Thyroid gland (tissue), 4 donors: Measurements from ENCODE around the gene RIC3. TPM values are rescaled to one million over a fixed set of nuclear protein-coding genes. Genes with fewer than 3 reads are reported as not detected.

Source experiments
- DNase-seq, 2 donors: peaks; one replicate each; pipeline ENCODE4 v3.0.0-alpha.2; 2019
- H3K27ac ChIP-seq, 3 donors: fragments of 200-600 bp; sonication (generic); 1 replicate in 2 of 3; 2 replicates in 1 of 3; pipeline ENCODE4 v1.5.1; 2016 to 2019; ENCODE audit warnings: mild to moderate bottlenecking in 1 of 3, moderate library complexity in 1 of 3
- H3K27me3 ChIP-seq: fragments of 200-600 bp; sonication (generic); one replicate; pipeline ENCODE4 v1.5.1; 2019
- H3K36me3 ChIP-seq, 2 donors: fragments of 200-600 bp; sonication (generic); one replicate each; pipeline ENCODE4 v1.5.1; 2016 to 2019
- H3K4me1 ChIP-seq, 2 donors: fragments of 200-600 bp; sonication (generic); one replicate each; pipeline ENCODE4 v1.5.1; 2017 to 2019
- H3K4me3 ChIP-seq, 3 donors: fragments of 200-600 bp; sonication (generic); replicated peaks in 1 of 3; 1 replicate in 2 of 3; 2 replicates in 1 of 3; pipeline ENCODE4 v1.5.1; 2016; ENCODE audit warnings: mild to moderate bottlenecking in 1 of 3
- H3K9me3 ChIP-seq: fragments of 200-600 bp; sonication (generic); one replicate; pipeline ENCODE4 v1.5.1; 2017
- POLR2A ChIP-seq, 2 donors: fragments of 450-650 bp; IDR thresholded peaks; one replicate each; pipeline ENCODE4 v1.6.1; 2017; ENCODE audit warnings: antibody characterized with exemption in 2 of 2, mild to moderate bottlenecking in 2 of 2, moderate library complexity in 1 of 2
- WGBS, 2 donors: methylation state at CpG; one replicate each; pipeline ENCODE4 v1.1.5; 2017; 5-methylcytosine and 5-hydroxymethylcytosine counted together
- intact Hi-C: fragments of 100-400 bp; cut with DNase I; formaldehyde crosslinking; loops from one replicate; pipeline ENCODE4 v1.15.1; 2023
- total RNA-seq, 4 donors: library from RNA; depleted of rRNA; stranded (reverse); fragments of >200 nt; gene quantifications; one replicate each; pipeline ENCODE4 v1.2.3, GENCODE V29; 2016
- TF ChIP-seq, protein P1 (sequence below), 6 experiments: fragments of 200-600 bp in 3 of 6; fragments of 450-650 bp in 3 of 6; sonication (generic) in 3 of 6; IDR thresholded peaks; one replicate each; pipeline ENCODE4 v1.5.1; 2016 to 2019; ENCODE audit warnings: antibody characterized with exemption in 6 of 6, mild to moderate bottlenecking in 2 of 6, inconsistent platforms in 1 of 6, moderate library complexity in 1 of 6

Gene RIC3, protein sequence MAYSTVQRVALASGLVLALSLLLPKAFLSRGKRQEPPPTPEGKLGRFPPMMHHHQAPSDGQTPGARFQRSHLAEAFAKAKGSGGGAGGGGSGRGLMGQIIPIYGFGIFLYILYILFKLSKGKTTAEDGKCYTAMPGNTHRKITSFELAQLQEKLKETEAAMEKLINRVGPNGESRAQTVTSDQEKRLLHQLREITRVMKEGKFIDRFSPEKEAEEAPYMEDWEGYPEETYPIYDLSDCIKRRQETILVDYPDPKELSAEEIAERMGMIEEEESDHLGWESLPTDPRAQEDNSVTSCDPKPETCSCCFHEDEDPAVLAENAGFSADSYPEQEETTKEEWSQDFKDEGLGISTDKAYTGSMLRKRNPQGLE
- 10 to 100 TPM; 38.2 to 96.9 (median 46.9) TPM for total RNA-seq

DNA sequence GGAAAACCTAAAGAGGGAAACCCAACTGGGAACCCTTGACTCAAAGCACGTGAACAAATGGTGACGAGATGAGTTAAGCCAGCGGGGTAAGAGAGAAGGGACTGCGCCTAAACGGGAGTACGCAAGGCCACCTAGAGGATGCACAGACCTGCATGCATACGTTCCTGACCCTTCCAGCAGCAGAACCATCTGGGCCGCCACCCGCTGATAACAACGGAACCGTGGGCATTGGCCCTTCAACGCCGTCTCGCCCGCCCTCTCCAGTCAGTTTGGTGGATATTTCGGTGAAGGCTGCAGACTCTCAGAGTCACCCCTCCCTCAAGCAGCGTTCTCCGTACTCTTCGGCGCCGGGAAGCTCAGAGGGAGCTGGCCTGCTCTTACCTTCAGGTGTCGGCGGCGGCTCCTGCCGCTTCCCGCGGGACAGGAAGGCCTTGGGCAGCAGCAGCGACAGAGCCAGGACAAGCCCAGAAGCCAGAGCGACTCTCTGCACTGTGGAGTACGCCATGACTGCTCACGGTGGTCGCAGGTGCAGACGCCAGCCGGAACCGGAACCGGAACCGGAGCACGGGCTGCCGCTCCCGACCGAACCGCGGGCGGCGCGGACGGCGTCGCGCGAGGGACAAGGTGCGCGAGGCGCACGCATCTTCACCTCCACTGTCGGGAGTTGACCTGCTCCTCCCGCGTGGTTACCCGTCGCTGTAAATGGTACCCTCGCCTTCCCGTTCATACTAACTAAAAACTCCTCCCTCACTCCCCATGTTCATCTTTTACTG lies at the start of gene RIC3:
RIC3 (minus strand) TSS at position 541 of the 773 bp plus-strand sequence; CDS start at position 505, 36 bp downstream.
- DNase-seq = peak; percentile 73 to 74

DNA sequence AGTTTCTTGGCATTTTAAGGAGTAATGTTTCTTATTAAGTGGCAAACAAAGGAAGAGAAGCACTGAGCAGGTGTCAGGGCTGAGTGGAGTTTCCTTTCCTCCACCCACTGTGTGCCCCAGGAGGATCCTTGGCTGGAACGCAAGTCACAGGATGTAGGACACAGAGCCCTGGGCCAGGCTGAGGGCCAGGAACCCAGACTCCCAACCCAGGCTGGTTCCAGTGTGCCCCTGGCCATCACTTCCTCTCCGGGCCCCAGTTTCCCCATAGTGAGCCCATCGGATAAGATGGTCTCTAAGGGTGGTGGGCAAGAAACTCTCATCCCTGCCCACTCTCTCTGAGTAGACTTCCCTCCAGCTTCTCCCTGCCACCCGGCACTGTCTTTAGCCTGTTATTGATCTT lies 49.6 kb upstream of the RIC3 start:
- H3K9me3 ChIP-seq = no peaks in the 10 kb centered on the region
- H3K4me1 ChIP-seq = no peaks in the 10 kb centered on the region
- no peak for DNase-seq
- no peak overlapping the region for H3K4me3 ChIP-seq
- H3K27me3 ChIP-seq = no peaks in the 10 kb centered on the region
- no peaks in the 10 kb centered on the region for H3K36me3 ChIP-seq
- TF ChIP-seq POLR2A (IDR thresholded peaks at IDR 0.05) = no peak
- TF ChIP-seq, protein P1, sequence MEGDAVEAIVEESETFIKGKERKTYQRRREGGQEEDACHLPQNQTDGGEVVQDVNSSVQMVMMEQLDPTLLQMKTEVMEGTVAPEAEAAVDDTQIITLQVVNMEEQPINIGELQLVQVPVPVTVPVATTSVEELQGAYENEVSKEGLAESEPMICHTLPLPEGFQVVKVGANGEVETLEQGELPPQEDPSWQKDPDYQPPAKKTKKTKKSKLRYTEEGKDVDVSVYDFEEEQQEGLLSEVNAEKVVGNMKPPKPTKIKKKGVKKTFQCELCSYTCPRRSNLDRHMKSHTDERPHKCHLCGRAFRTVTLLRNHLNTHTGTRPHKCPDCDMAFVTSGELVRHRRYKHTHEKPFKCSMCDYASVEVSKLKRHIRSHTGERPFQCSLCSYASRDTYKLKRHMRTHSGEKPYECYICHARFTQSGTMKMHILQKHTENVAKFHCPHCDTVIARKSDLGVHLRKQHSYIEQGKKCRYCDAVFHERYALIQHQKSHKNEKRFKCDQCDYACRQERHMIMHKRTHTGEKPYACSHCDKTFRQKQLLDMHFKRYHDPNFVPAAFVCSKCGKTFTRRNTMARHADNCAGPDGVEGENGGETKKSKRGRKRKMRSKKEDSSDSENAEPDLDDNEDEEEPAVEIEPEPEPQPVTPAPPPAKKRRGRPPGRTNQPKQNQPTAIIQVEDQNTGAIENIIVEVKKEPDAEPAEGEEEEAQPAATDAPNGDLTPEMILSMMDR (IDR thresholded peaks at IDR 0.05) = no peak
- H3K27ac ChIP-seq = no peak overlapping the region
- 86 to 96% methylated on average over 3 to 4 of the region's 4 CpGs for WGBS, 2 donors
- intact Hi-C loops = no loop called here

More for the DNA sequence above, at the start of gene RIC3:
- WGBS, 2 donors = 1% methylated on average over 24 to 34 of the region's 62 CpGs
- Histone ChIP-seq H3K9me3 (no peaks in the 10 kb centered on the region), H3K36me3 (no peaks in the 10 kb centered on the region), H3K27ac (peak within 1 kb of the TSS in 2 of 3 donors; percentile 34 to 38), H3K27me3 (no peaks in the 10 kb centered on the region), H3K4me3 (peak within 1 kb of the TSS; percentile 57 to 65 (median 64)), H3K4me1 (peaks cover 8 to 9% of the 10 kb centered on the region in 2 donors)
- TF ChIP-seq POLR2A (IDR thresholded peaks at IDR 0.05) = peak in 1 of 2 donors; percentile 50
- TF ChIP-seq, protein P1 (IDR thresholded peaks at IDR 0.05) = peak in 2 of 6 experiments; percentile 3 to 7
- intact Hi-C loops = no loop called here

DNA sequence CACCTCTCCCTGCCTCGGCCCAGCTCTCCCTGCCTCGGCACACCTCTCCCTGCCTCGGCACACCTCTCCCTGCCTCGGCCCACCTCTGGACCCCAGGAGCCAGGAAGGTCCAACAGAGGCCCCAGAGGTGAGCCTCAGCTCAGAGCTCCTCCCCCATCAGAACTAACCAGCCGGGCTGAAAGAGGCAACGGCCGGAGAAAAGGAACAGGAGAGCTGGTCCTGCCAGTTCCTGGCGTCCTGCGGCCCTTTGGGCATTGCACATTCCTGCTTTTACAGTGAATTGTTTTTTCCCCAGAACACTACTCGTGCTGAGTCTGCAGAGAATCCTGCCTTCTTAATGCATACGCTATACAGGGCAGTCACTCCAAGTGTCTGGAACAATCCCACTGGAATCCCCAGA lies 49.1 kb upstream of the RIC3 start:
- no peaks in the 10 kb centered on the region for H3K9me3 ChIP-seq
- intact Hi-C loops = no loop called here
- WGBS, 2 donors = 44 to 45% methylated on average over 9 to 11 of the region's 11 CpGs
- H3K27ac ChIP-seq = no peak overlapping the region
- DNase-seq = no peak
- H3K4me1 ChIP-seq = no peaks in the 10 kb centered on the region
- no peaks in the 10 kb centered on the region for H3K27me3 ChIP-seq
- H3K36me3 ChIP-seq = no peaks in the 10 kb centered on the region
- TF ChIP-seq, protein P1 (IDR thresholded peaks at IDR 0.05) = no peak
- TF ChIP-seq POLR2A (IDR thresholded peaks at IDR 0.05) = no peak
- no peak overlapping the region for H3K4me3 ChIP-seq

DNA sequence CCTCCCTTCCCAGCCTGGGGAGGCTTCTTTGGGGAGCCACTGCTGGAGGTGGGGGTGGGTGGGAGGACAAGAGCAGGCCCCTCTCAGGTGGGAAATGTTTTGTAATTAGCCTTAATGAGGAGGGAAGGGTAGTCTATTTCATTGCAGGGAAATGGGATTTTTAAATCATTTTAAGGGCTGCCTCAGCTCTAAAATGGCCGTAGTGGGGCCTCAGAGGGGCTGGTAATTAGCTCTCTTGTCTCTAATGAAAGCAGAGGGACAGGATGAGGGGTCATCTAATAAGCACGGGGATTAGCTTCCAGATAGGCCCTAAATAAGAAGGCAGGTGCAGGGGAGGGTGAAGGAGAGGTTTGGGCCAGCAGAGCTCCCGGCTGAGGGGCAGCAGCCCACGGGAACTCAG lies 48.3 kb upstream of the RIC3 start:
- H3K4me3 ChIP-seq = no peak overlapping the region
- H3K27me3 ChIP-seq = no peaks in the 10 kb centered on the region
- no peaks in the 10 kb centered on the region for H3K36me3 ChIP-seq
- WGBS, 2 donors = 88 to 89% methylated on average over 4 of the region's 4 CpGs
- H3K27ac ChIP-seq = no peak overlapping the region
- no peaks in the 10 kb centered on the region for H3K4me1 ChIP-seq
- TF ChIP-seq POLR2A (IDR thresholded peaks at IDR 0.05) = no peak
- TF ChIP-seq, protein P1 (IDR thresholded peaks at IDR 0.05) = no peak
- no peaks in the 10 kb centered on the region for H3K9me3 ChIP-seq
- DNase-seq = no peak
- intact Hi-C loops = no loop called here

DNA sequence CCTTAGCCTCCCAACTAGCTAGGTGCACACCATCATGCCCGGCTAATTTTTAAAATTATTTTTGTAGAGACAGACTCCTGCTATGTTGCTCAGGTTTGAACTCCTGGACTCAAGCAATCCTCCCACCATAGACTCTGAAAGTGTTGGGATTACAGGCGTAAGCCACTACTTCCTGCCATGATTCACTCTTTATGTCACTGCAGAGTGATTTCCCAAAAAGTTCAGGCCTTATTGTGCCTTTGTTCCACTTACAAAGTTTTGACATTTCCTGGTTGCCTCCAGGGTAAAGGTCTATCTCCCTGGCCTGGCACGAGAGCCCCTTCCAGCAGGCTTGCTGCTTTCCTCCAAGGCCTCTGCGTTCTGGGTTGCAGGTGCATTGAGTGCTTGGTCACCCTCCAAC lies 44.6 kb upstream of the RIC3 start:
- TF ChIP-seq POLR2A (IDR thresholded peaks at IDR 0.05) = no peak
- TF ChIP-seq, protein P1 (IDR thresholded peaks at IDR 0.05) = no peak
- WGBS, 2 donors = 86% methylated on average over 4 of the region's 4 CpGs

More for the DNA sequence above, 44.6 kb upstream of the RIC3 start:
- Histone ChIP-seq H3K27me3 (no peaks in the 10 kb centered on the region), H3K4me1 (no peaks in the 10 kb centered on the region), H3K27ac (no peak overlapping the region), H3K4me3 (no peak overlapping the region), H3K9me3 (no peaks in the 10 kb centered on the region), H3K36me3 (no peaks in the 10 kb centered on the region)
- DNase-seq = no peak
- intact Hi-C loops = no loop called here
